NB4 (cell line): Measurements from ENCODE around the gene KLF3.
"Not testable (repeated sequence)": the region's sequence is repeated elsewhere in the genome, so short reads cannot be mapped to it uniquely, and the experiment has no call there.

ENCODE experiments used
- DNase-seq: peaks from one replicate; pipeline ENCODE4 v3.0.0; 2010; ENCODE audit warnings: low read depth
- H3K4me3 ChIP-seq: one replicate; pipeline ENCODE4 v1.5.1; 2011; ENCODE audit warnings: mild to moderate bottlenecking, low read depth, low read length, moderate library complexity
- MAX ChIP-seq: IDR thresholded peaks from 2 replicates; pipeline ENCODE4 v1.6.1; 2011; ENCODE audit warnings: low read depth, low read length
- MYC ChIP-seq: IDR thresholded peaks from 2 replicates; pipeline ENCODE4 v1.6.1; 2011; ENCODE audit warnings: low read depth, low read length
- POLR2A ChIP-seq: IDR thresholded peaks from 2 replicates; pipeline ENCODE4 v1.6.1; 2011; ENCODE audit warnings: mild to moderate bottlenecking; ENCODE audit not compliant: insufficient read length; ENCODE audit errors: extremely low read depth
- TF ChIP-seq, protein P1 (sequence below): IDR thresholded peaks from one replicate; pipeline ENCODE4 v1.5.1; 2012; ENCODE audit warnings: low read depth, low read length

The KLF3 gene

DNA sequence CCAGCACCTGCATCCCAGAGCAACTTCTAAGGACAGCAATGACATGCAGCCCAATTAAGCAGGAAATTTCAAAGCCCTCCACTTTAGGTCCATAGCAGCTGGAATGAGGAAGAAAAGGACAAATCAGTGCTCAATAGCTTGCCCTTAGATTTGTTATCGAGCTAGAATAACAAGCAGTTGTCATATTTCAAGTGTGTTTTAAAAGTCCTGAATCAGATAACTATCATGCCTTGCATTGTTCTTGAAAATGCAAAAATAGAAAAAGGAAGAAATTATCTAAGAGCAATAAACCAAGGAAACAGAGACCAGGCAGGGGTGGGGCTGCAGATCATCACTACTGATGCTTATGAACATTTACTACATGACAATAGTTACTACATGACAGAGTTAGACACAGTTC is 43.9 kb upstream of the KLF3 start:
- TF ChIP-seq POLR2A, result no peak
- TF ChIP-seq MYC, result no peak
- TF ChIP-seq, protein P1, sequence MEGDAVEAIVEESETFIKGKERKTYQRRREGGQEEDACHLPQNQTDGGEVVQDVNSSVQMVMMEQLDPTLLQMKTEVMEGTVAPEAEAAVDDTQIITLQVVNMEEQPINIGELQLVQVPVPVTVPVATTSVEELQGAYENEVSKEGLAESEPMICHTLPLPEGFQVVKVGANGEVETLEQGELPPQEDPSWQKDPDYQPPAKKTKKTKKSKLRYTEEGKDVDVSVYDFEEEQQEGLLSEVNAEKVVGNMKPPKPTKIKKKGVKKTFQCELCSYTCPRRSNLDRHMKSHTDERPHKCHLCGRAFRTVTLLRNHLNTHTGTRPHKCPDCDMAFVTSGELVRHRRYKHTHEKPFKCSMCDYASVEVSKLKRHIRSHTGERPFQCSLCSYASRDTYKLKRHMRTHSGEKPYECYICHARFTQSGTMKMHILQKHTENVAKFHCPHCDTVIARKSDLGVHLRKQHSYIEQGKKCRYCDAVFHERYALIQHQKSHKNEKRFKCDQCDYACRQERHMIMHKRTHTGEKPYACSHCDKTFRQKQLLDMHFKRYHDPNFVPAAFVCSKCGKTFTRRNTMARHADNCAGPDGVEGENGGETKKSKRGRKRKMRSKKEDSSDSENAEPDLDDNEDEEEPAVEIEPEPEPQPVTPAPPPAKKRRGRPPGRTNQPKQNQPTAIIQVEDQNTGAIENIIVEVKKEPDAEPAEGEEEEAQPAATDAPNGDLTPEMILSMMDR, result no peak
- no peak for TF ChIP-seq MAX
- DNase-seq, result no peak
- no peak overlapping the region for H3K4me3 ChIP-seq

GRCh38 chr4:38620527-38621027 is 43.4 kb upstream of the KLF3 start:
- H3K4me3 ChIP-seq, result no peak overlapping the region
- no peak for DNase-seq
- TF ChIP-seq POLR2A (no peak), MAX (no peak), MYC (no peak)
- TF ChIP-seq, protein P1, result no peak

DNA sequence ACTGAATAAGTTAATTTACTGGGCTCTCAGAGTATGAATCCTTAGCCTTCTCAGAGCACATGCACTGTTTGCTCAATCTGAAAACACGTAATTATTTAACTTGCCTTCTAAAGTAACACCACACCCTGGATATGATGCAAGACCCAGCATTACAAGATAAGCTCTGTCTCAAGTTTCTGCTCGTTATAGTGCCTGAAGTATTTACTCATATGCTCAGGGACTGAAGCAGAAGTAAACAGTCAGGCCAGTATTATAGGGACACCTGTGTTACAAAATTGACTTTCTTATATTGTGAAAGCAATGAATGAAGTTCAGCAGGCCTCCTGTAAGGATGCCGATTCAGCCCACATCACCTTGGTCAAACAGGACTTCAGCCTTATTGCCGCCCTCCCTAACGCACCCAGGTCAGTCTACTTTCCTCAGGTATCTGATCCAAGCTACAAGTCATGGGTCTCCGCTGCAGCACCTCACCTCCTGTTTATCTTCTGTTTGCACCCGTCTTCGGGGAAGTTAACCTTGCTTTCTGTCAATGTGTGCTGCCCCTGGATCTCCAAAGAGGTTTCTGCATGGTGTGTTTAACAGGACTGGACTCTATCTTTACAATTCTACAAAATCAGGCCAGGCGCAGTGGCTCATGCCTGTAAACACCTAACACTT is 42.8 kb upstream of the KLF3 start:
- DNase-seq, result peak; percentile 89
- TF ChIP-seq MAX (peak; percentile 90), MYC (peak; percentile 98), POLR2A (no peak)
- TF ChIP-seq, protein P1, result no peak
- H3K4me3 ChIP-seq, result no peak overlapping the region

- H3K4me3 ChIP-seq, result no peak overlapping the region
- DNase-seq, result no peak
- TF ChIP-seq, protein P1, result no peak
- TF ChIP-seq MYC (no peak), POLR2A (no peak), MAX (no peak)
Measured at GRCh38 chr4:38621831-38622230, 42.2 kb upstream of the KLF3 start.

DNA sequence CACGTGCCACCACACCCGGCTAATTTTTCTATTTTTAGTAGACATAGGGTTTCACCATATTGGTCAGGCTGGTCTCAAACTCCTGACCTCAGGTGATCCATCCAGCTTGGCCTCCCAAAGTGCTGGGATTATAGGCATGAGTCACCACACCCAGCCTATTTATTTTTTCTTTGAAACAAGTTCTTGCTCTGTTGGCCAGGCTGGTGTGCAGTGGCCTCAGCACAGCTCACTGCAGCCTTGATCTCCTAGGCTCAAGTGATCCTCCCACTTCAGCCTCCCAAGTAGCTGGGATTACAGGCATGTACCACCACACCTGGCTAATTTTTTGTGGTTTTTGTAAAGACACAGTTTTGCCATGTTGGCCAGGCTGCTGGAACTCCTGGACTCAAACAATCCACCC is 41.7 kb upstream of the KLF3 start:
- not testable (repeated sequence) for H3K4me3 ChIP-seq, DNase-seq

- H3K4me3 ChIP-seq, result no peak overlapping the region
- DNase-seq, result no peak
- TF ChIP-seq, protein P1, result no peak
- TF ChIP-seq MYC (no peak), MAX (no peak), POLR2A (no peak)
Measured at GRCh38 chr4:38623260-38623659, 40.7 kb upstream of the KLF3 start.
